Muscle of leg (tissue), 9 donors: Measurements from ENCODE around the gene OR1L6. TPM values are rescaled to one million over a fixed set of nuclear protein-coding genes. Genes with fewer than 3 reads are reported as not detected.

ENCODE experiments used
- polyA plus RNA-seq, 8 donors: library from polyadenylated mRNA; unstranded; fragments of 120-200 nt; gene quantifications; one replicate each; pipeline versions ENCODE4 v1.2.1 to v1.2.3, GENCODE V29; 2013; ENCODE audit warnings: inconsistent platforms in 1 of 8, low replicate concordance in 1 of 8; ENCODE audit not compliant: insufficient read length in 8 of 8, insufficient read depth in 1 of 8
- total RNA-seq: library from RNA; stranded (reverse); fragments of 120-200 nt; gene quantifications from one replicate; pipeline ENCODE4 v1.2.4, GENCODE V29; 2013

OR1L6 gene
- total and polyA plus RNA-seq, 9 donors: not detected

Other genes starting within 250 kb of the OR1L6 start
- not detected for gene OR1J2, start 231.5 kb upstream of the OR1L6 start, total RNA-seq
- gene OR1J2, start 231.5 kb upstream of the OR1L6 start, polyA plus RNA-seq: not detected
- gene OR1J4, start 223.2 kb upstream of the OR1L6 start, total RNA-seq: not detected
- not detected for gene OR1J4, start 223.2 kb upstream of the OR1L6 start, polyA plus RNA-seq
- gene OR1N1, start 215.0 kb upstream of the OR1L6 start, total RNA-seq: not detected
- gene OR1N1, start 215.0 kb upstream of the OR1L6 start, polyA plus RNA-seq: not detected
- gene OR1N2, start 189.2 kb upstream of the OR1L6 start, total RNA-seq: not detected
- not detected for gene OR1N2, start 189.2 kb upstream of the OR1L6 start, polyA plus RNA-seq
- gene OR1L8, start 158.9 kb upstream of the OR1L6 start, total RNA-seq: 0.18 TPM
- gene OR1L8, start 158.9 kb upstream of the OR1L6 start, polyA plus RNA-seq: under 1 TPM in 6 of 8 donors, not detected in 2; 0.09 to 0.16 (median 0.13) TPM
- not detected for gene OR1Q1, start 127.6 kb upstream of the OR1L6 start, total RNA-seq
- not detected for gene OR1Q1, start 127.6 kb upstream of the OR1L6 start, polyA plus RNA-seq
- not detected for gene OR1B1, start 84.7 kb upstream of the OR1L6 start, total RNA-seq
- gene OR1B1, start 84.7 kb upstream of the OR1L6 start, polyA plus RNA-seq: not detected
- not detected for gene OR1L1, start 80.6 kb upstream of the OR1L6 start, total RNA-seq
- not detected for gene OR1L1, start 80.6 kb upstream of the OR1L6 start, polyA plus RNA-seq
- not detected for gene OR1L3, start 67.2 kb upstream of the OR1L6 start, total RNA-seq
- gene OR1L3, start 67.2 kb upstream of the OR1L6 start, polyA plus RNA-seq: not detected
- gene OR1L4, start 18.3 kb upstream of the OR1L6 start, total RNA-seq: not detected
- gene OR1L4, start 18.3 kb upstream of the OR1L6 start, polyA plus RNA-seq: not detected
- gene OR5C1, start 46.6 kb downstream of the OR1L6 start, total RNA-seq: not detected
- not detected for gene OR5C1, start 46.6 kb downstream of the OR1L6 start, polyA plus RNA-seq
- not detected for gene OR1K1, start 57.8 kb downstream of the OR1L6 start, total RNA-seq
- not detected for gene OR1K1, start 57.8 kb downstream of the OR1L6 start, polyA plus RNA-seq
- gene PDCL, start 86.3 kb downstream of the OR1L6 start, total RNA-seq: 18.0 TPM
- gene PDCL, start 86.3 kb downstream of the OR1L6 start, polyA plus RNA-seq: 10 to 100 TPM; 15.2 to 24.2 (median 18.5) TPM
- 40.4 TPM for gene RC3H2, start 163.1 kb downstream of the OR1L6 start, total RNA-seq
- 10 to 100 TPM; 18.0 to 30.9 (median 27.6) TPM for gene RC3H2, start 163.1 kb downstream of the OR1L6 start, polyA plus RNA-seq
- gene ZBTB6, start 171.0 kb downstream of the OR1L6 start, total RNA-seq: 9.0 TPM
- gene ZBTB6, start 171.0 kb downstream of the OR1L6 start, polyA plus RNA-seq: 10 to 100 TPM in 3 of 8 donors, 1 to 10 TPM in 5; 7.8 to 11.7 (median 9.8) TPM
- 6.2 TPM for gene ZBTB26, start 189.2 kb downstream of the OR1L6 start, total RNA-seq
- 1 to 10 TPM; 6.6 to 8.0 (median 7.5) TPM for gene ZBTB26, start 189.2 kb downstream of the OR1L6 start, polyA plus RNA-seq
- gene RABGAP1, start 198.7 kb downstream of the OR1L6 start, total RNA-seq: 30.2 TPM
- gene RABGAP1, start 198.7 kb downstream of the OR1L6 start, polyA plus RNA-seq: 10 to 100 TPM; 29.6 to 40.5 (median 31.7) TPM